Nephron progenitor cell (in vitro differentiated cells): Measurements from ENCODE around the gene PHC2.
A peak's percentile ranks its signal among the peaks of the same experiment; 100 is the strongest.

Experiments used
- DNase-seq: peaks from one replicate; pipeline ENCODE4 v3.0.0; 2021
- H3K27ac Mint-ChIP-seq: 2 replicates; pipeline ENCODE4 v1.8.0; 2021; ENCODE audit warnings: mild to moderate bottlenecking, moderate library complexity, mixed read lengths
- H3K27me3 Mint-ChIP-seq: 2 replicates; pipeline ENCODE4 v1.8.0; 2021; ENCODE audit warnings: mild to moderate bottlenecking, low read depth, mixed read lengths; ENCODE audit not compliant: poor library complexity
- H3K36me3 Mint-ChIP-seq: 2 replicates; pipeline ENCODE4 v1.8.0; 2021; ENCODE audit warnings: low read depth, mixed read lengths
- H3K4me1 Mint-ChIP-seq: 2 replicates; pipeline ENCODE4 v1.8.0; 2021; ENCODE audit warnings: mixed read lengths
- H3K4me3 Mint-ChIP-seq: 2 replicates; pipeline ENCODE4 v1.8.0; 2021; ENCODE audit warnings: mild to moderate bottlenecking, moderate library complexity, mixed read lengths
- H3K9me3 Mint-ChIP-seq: 2 replicates; pipeline ENCODE4 v1.8.0; 2021; ENCODE audit warnings: mild to moderate bottlenecking, moderate library complexity, mixed read lengths
- TF ChIP-seq, protein P1 (sequence below): fragments of 200-600 bp; sonication (generic); IDR thresholded peaks from 2 replicates; pipeline ENCODE4 v1.5.0; 2021; ENCODE audit warnings: antibody characterized with exemption

Gene PHC2

DNA sequence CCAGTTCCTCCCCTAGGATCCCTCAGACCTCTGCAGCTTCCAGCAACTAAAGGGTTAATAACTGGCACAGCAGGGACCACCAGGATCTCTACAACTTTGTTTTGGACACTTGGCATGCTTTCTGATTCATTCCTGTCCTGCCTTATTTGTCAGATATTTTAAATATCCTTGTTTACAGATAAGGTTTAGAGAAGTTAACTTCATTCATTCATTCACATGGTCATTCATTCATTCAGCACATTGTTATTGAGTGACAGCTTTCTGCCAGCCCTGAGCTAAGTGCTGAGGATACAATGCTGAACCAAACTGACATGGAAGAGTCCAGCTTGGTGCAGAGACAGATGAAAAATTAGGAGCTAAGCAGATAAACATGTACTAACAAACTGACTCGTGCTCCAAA is 8.8 kb upstream of the PHC2 start:
- Mint-ChIP-seq H3K4me1 (peaks cover 100% of the 10 kb centered on the region), H3K27me3 (no peaks in the 10 kb centered on the region), H3K9me3 (no peaks in the 10 kb centered on the region), H3K27ac (peak overlapping the region; percentile 88), H3K4me3 (peak overlapping the region; percentile 10), H3K36me3 (no peaks in the 10 kb centered on the region)
- TF ChIP-seq, protein P1, sequence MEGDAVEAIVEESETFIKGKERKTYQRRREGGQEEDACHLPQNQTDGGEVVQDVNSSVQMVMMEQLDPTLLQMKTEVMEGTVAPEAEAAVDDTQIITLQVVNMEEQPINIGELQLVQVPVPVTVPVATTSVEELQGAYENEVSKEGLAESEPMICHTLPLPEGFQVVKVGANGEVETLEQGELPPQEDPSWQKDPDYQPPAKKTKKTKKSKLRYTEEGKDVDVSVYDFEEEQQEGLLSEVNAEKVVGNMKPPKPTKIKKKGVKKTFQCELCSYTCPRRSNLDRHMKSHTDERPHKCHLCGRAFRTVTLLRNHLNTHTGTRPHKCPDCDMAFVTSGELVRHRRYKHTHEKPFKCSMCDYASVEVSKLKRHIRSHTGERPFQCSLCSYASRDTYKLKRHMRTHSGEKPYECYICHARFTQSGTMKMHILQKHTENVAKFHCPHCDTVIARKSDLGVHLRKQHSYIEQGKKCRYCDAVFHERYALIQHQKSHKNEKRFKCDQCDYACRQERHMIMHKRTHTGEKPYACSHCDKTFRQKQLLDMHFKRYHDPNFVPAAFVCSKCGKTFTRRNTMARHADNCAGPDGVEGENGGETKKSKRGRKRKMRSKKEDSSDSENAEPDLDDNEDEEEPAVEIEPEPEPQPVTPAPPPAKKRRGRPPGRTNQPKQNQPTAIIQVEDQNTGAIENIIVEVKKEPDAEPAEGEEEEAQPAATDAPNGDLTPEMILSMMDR, result no peak
- no peak for DNase-seq

DNA sequence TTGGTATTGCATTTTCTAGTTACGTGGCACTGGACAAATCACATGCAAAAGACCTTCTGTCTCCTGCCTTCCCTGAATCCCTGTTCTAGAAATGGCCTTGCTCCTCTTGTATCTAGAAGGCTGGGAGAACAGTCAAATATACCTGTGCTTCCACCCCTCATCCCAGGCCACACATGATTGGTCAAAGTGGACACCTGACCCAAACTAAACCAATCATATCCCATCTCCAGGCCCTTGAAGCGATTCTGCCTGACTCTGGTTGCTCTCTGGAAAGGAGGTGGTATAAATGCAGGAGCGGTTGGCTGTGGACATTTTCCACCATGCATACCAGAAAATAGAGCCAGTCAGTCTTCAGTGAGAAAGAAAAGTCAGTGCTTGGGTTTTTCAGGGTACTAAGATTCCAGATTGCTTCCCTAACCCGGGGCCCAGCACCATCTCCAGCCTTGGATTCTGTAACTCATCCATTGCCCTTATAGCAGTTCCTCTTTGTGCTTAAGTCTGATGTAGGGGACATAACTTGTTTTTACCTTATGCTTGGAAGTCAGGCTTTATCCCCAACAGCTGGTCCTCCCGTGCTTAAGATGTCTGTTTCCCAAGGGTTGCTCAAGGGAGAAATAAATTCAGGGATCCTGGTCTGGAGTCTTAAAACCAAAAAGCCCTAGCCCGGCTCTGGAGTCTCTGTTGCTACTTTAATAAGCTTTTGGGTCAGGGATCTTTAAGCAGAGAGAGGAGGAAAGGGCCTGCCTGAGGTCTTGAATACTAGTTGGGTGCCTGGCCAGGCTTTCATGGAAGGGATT is 7.7 kb upstream of the PHC2 start:
- Mint-ChIP-seq H3K4me1 (peaks cover 100% of the 10 kb centered on the region), H3K36me3 (no peaks in the 10 kb centered on the region), H3K27me3 (no peaks in the 10 kb centered on the region), H3K9me3 (no peaks in the 10 kb centered on the region), H3K4me3 (no peak overlapping the region), H3K27ac (peak overlapping the region; percentile 89)
- DNase-seq, result no peak
- TF ChIP-seq, protein P1, result no peak

DNA sequence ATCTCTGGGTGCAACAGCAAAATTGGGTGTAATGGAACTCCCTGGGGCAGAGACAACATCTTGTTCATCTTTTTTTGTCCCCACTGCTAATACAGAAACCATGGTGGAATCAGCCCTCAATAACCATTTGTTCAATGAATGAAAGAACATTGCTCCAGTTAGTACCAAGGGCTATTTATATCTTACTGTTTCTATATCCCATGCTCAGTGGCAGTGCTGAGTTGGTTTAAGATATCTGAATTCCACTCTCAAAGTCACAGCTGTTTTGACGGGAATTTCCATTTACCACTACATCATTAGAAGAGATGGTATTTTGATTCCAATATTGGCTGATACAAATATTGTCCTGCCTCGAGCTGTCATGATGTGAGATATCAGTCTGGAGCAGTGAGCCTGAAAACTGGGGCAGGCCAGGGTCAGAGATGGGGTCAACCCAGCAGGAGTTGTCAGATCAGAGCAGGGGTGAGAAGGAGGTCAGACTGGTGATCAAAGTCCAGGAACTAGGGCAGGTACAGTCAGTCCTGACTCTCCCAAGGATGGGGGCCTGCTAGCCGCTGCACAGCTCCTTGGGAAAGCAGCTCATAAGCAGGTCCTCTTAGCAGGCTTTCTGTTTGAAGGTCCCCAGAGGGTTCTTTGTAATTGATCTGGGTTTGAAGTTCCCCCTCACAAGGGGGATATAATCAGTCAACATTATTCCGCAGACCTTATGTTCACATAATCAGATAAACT is 5.8 kb upstream of the PHC2 start:
- peak overlapping the region; percentile 89 for H3K27ac Mint-ChIP-seq
- peak overlapping the region; percentile 27 for H3K4me3 Mint-ChIP-seq
- no peaks in the 10 kb centered on the region for H3K27me3 Mint-ChIP-seq
- no peaks in the 10 kb centered on the region for H3K9me3 Mint-ChIP-seq
- peaks cover 91% of the 10 kb centered on the region for H3K4me1 Mint-ChIP-seq
- no peak for DNase-seq
- TF ChIP-seq, protein P1, result no peak
- H3K36me3 Mint-ChIP-seq, result no peaks in the 10 kb centered on the region

DNA sequence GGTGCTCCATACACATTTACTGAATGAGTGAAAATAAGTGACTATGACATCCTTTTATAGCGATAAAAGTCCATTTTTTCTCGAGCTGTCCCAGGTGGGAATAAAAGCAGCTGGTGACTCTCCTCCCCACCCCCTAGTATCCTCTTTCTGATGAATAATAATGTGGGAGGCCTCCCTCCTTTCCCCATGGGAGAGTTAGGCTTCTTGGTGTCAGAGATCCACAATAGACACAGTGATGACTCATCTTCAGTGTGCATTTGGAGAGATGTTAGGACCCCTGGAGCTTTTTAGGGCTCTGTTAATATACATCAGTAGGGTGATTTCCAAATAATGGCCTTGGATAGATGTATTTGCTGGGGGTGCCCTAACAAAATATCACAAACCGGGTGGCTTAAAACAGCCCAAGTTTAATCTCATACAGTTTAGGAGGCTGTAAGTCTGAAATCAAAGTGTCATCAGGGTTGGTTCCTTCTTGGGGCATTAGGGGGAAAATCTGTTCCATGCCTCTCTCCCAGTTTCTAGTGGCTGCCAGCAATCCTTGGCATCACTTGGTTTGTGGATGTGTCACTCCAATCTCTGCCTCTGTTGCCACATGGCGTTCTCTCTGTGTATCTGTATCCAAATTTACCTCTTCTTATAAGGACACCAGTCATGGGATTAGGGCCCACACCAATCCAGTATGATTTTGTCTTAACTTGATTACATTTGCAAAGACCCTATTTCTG is 4.4 kb upstream of the PHC2 start:
- TF ChIP-seq, protein P1, result no peak
- Mint-ChIP-seq H3K27ac (peak overlapping the region; percentile 94), H3K36me3 (no peaks in the 10 kb centered on the region), H3K4me1 (peaks cover 81% of the 10 kb centered on the region), H3K4me3 (no peak overlapping the region), H3K27me3 (no peaks in the 10 kb centered on the region), H3K9me3 (no peaks in the 10 kb centered on the region)
- DNase-seq, result no peak

DNA sequence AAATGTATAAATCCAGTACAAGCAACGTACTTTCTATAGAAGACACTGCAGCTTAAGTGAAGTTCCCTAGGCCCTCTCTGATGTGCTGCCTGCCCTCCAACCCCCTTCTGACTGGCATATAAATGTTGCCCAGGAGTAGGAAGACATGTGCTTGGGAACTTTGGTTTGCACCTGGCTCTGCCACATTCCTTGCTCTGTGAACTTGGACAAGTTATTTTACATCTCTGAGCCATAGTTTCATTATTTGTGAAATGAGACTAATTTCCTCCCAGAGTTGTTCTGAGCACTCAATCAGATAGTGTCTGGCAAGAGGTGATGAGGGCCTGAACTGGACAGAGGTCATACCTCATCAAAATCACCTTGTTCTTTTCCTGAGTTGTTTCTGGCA is 3.5 kb upstream of the PHC2 start:
- no peaks in the 10 kb centered on the region for H3K9me3 Mint-ChIP-seq
- no peaks in the 10 kb centered on the region for H3K36me3 Mint-ChIP-seq
- DNase-seq, result no peak
- no peak overlapping the region for H3K4me3 Mint-ChIP-seq
- TF ChIP-seq, protein P1, result no peak
- H3K27ac Mint-ChIP-seq, result peak overlapping the region; percentile 94
- H3K4me1 Mint-ChIP-seq, result peaks cover 72% of the 10 kb centered on the region
- H3K27me3 Mint-ChIP-seq, result no peaks in the 10 kb centered on the region
